Tibial nerve (tissue), 4 donors: ENCODE measurements around the gene P2RY14.

ENCODE experiments used
- CTCF ChIP-seq, 5 experiments: fragments of 200-600 bp in 3 of 5; fragments of 450-650 bp in 2 of 5; sonication (generic) in 3 of 5; IDR thresholded peaks; one replicate each; pipeline ENCODE4 v1.5.1; 2016 to 2019; ENCODE audit warnings: antibody characterized with exemption in 5 of 5, mild to moderate bottlenecking in 3 of 5, moderate library complexity in 2 of 5
- EP300 ChIP-seq, 2 donors: sonication (generic); formaldehyde crosslinking; IDR thresholded peaks; one replicate each; pipeline ENCODE4 v1.6.1; 2017; ENCODE audit warnings: antibody characterized with exemption in 2 of 2, mild to moderate bottlenecking in 1 of 2
- POLR2A ChIP-seq, 2 donors: fragments of 450-650 bp; IDR thresholded peaks; one replicate each; pipeline ENCODE4 v1.6.1; 2017; ENCODE audit warnings: antibody characterized with exemption in 2 of 2, mild to moderate bottlenecking in 2 of 2, moderate library complexity in 2 of 2

- TF ChIP-seq CTCF (IDR thresholded peaks at IDR 0.05), result no peak
- TF ChIP-seq POLR2A (IDR thresholded peaks at IDR 0.05), result no peak
- TF ChIP-seq EP300 (IDR thresholded peaks at IDR 0.05), result no peak
Measured at GRCh38 chr3:151281671-151282324, 3.5 kb upstream of the P2RY14 start.
